Esophagus muscularis mucosa (tissue), 4 donors: ENCODE results near the gene ERH. TPM values are rescaled to one million over a fixed set of nuclear protein-coding genes. Genes with fewer than 3 reads are reported as not detected.

ENCODE experiments used
- DNase-seq: peaks from one replicate; pipeline ENCODE4 v3.0.0-alpha.2; 2017; ENCODE audit errors: extremely low spot score
- H3K27ac ChIP-seq, 4 donors: fragments of 200-600 bp; sonication (generic); replicated peaks in 1 of 4; 1 replicate in 3 of 4; 2 replicates in 1 of 4; pipeline ENCODE4 v1.5.1; 2016 to 2019; ENCODE audit warnings: mild to moderate bottlenecking in 1 of 4
- H3K27me3 ChIP-seq, 4 donors: fragments of 200-600 bp; sonication (generic); one replicate each; pipeline versions ENCODE4 v1.5.1 to v1.6.0; 2016 to 2019
- H3K36me3 ChIP-seq, 4 donors: fragments of 200-600 bp; sonication (generic); one replicate each; pipeline ENCODE4 v1.5.1; 2016 to 2019
- H3K4me1 ChIP-seq, 4 donors: fragments of 200-600 bp; sonication (generic); one replicate each; pipeline ENCODE4 v1.5.1; 2016 to 2019
- H3K4me3 ChIP-seq, 4 donors: fragments of 200-600 bp; sonication (generic); 1 replicate in 2 of 4; 2 replicates in 2 of 4; pipeline ENCODE4 v1.5.1; 2016 to 2019; ENCODE audit warnings: mild to moderate bottlenecking in 4 of 4, moderate library complexity in 1 of 4
- H3K9me3 ChIP-seq, 4 donors: fragments of 200-600 bp; sonication (generic); 1 replicate in 3 of 4; 2 replicates in 1 of 4; pipeline ENCODE4 v1.5.1; 2016 to 2019
- EP300 ChIP-seq: sonication (generic); formaldehyde crosslinking; IDR thresholded peaks from one replicate; pipeline ENCODE4 v1.6.1; 2017; ENCODE audit warnings: antibody characterized with exemption
- POLR2A ChIP-seq: fragments of 450-650 bp; IDR thresholded peaks from one replicate; pipeline ENCODE4 v1.6.1; 2017; ENCODE audit warnings: antibody characterized with exemption, moderate library complexity, mild to moderate bottlenecking, low read depth
- POLR2AphosphoS5 ChIP-seq, 2 donors: sonication (generic); formaldehyde crosslinking; IDR thresholded peaks; one replicate each; pipeline ENCODE4 v1.6.1; 2017; ENCODE audit warnings: antibody characterized with exemption in 2 of 2
- WGBS: methylation state at CpG from one replicate; pipeline ENCODE4 v1.1.5; 2018; 5-methylcytosine and 5-hydroxymethylcytosine counted together
- intact Hi-C: fragments of 100-400 bp; cut with DNase I; formaldehyde crosslinking; loops from one replicate; pipeline ENCODE4 v1.15.1; 2023
- total RNA-seq, 4 donors: library from RNA; depleted of rRNA; stranded (reverse); fragments of >200 nt; gene quantifications; one replicate each; pipeline versions ENCODE4 v1.1.0 to v1.2.1, GENCODE V29; 2016
- TF ChIP-seq, protein P1 (sequence below), 3 experiments: fragments of 200-600 bp in 2 of 3; fragments of 450-650 bp in 1 of 3; sonication (generic) in 2 of 3; IDR thresholded peaks; one replicate each; pipeline ENCODE4 v1.5.1; 2017 to 2019; ENCODE audit warnings: antibody characterized with exemption in 3 of 3, mild to moderate bottlenecking in 2 of 3, moderate library complexity in 1 of 3

Gene ERH
- 10 to 100 TPM; 43.1 to 92.6 (median 64.2) TPM for total RNA-seq

DNA sequence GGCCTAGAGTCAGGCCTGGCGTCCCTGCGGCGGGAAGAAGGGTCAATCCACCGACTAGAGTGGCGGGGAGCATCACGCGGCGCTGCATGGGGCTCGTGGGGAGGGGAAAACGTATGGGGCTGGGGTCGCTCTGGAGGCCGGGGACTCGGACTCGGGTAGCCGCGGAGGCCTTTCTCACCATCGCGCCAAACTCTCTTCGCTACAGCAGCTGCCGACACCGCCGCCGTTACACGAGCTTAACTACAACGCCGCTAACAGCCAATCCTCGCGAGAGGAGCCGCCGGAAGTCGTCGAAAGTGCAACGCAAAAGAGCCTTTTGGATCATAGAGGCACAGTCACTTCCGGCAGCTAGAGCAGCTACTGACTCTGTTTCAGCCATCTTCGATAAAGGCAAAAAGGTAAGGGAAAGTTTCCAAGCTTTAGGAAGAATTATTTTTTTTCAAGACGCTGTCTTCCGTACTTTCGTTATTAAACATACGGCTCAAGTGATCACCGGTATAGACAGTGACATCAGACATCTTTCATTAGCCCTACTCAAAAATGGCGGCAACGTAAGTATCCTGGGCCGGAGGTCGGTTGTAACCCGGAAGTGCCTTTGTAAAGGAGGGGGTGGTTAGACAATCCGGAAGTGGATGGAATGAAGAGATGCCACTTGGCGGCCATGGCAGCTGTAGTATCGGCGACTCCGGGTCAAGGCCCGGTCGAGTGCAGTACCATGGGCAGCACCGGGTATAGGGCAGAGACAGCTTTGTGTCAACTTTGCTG, at the start of gene ERH, which contains the start of gene SLC39A9:
ERH (minus strand) TSS at position 247 of the 765 bp plus-strand sequence; CDS start at position 181, 66 bp downstream.
SLC39A9 (plus strand) TSS at position 640 of the 765 bp plus-strand sequence. CDS start 678 bp downstream, outside the sequence.
- peak; percentile 99 for DNase-seq
- under 1% methylated on average over 47 of the region's 53 CpGs for WGBS
- no peaks in the 10 kb centered on the region for H3K9me3 ChIP-seq
- H3K36me3 ChIP-seq: peaks cover 18 to 33% (median 32%) of the 10 kb centered on the region in 4 donors
- H3K4me1 ChIP-seq: peaks cover 43 to 77% (median 67%) of the 10 kb centered on the region in 4 donors
- intact Hi-C loops: loop anchor here (10.0 kb wide), 2 partner anchors 263 to 377 kb away; no protein-coding TSS in a partner anchor
- TF ChIP-seq POLR2AphosphoS5 (IDR thresholded peaks at IDR 0.05): peak; percentile 69 to 85
- TF ChIP-seq EP300: no peak
- no peak for TF ChIP-seq POLR2A
- TF ChIP-seq, protein P1, sequence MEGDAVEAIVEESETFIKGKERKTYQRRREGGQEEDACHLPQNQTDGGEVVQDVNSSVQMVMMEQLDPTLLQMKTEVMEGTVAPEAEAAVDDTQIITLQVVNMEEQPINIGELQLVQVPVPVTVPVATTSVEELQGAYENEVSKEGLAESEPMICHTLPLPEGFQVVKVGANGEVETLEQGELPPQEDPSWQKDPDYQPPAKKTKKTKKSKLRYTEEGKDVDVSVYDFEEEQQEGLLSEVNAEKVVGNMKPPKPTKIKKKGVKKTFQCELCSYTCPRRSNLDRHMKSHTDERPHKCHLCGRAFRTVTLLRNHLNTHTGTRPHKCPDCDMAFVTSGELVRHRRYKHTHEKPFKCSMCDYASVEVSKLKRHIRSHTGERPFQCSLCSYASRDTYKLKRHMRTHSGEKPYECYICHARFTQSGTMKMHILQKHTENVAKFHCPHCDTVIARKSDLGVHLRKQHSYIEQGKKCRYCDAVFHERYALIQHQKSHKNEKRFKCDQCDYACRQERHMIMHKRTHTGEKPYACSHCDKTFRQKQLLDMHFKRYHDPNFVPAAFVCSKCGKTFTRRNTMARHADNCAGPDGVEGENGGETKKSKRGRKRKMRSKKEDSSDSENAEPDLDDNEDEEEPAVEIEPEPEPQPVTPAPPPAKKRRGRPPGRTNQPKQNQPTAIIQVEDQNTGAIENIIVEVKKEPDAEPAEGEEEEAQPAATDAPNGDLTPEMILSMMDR (IDR thresholded peaks at IDR 0.05): no peak
- peak within 1 kb of the TSS; percentile 77 to 90 (median 82) for H3K4me3 ChIP-seq
- H3K27ac ChIP-seq: peak within 1 kb of the TSS; percentile 91 to 93 (median 92)
- no peaks in the 10 kb centered on the region for H3K27me3 ChIP-seq

- no peak for DNase-seq
- 95% methylated on average over 5 of the region's 5 CpGs for WGBS
- H3K36me3 ChIP-seq: peaks cover 0 to 24% (median 17%) of the 10 kb centered on the region in 4 donors
- no peak overlapping the region for H3K27ac ChIP-seq
- no peaks in the 10 kb centered on the region for H3K4me1 ChIP-seq
- TF ChIP-seq POLR2AphosphoS5 (IDR thresholded peaks at IDR 0.05): no peak
- no peaks in the 10 kb centered on the region for H3K9me3 ChIP-seq
- intact Hi-C loops: no loop called here
- no peaks in the 10 kb centered on the region for H3K27me3 ChIP-seq
- H3K4me3 ChIP-seq: no peak overlapping the region
Measured at GRCh38 chr14:69443296-69443805, 45.3 kb upstream of the ERH start.

DNA sequence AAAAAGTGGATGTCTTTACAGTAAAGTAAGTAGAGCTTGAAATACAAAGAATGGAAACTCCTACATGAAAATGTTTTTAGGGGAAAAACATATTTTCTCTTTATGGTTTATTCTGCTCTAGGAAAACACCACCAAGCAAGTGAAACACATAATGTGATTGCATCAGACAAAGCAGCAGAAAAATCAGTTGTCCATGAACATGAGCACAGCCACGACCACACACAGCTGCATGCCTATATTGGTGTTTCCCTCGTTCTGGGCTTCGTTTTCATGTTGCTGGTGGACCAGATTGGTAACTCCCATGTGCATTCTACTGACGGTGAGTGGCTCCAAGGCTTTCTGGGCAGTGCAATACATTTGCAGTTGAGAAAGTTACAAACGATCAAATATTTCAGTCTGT, 43.8 kb upstream of the ERH start:
- no peak overlapping the region for H3K4me3 ChIP-seq
- no peak for DNase-seq
- no peak for TF ChIP-seq POLR2A
- no peak for TF ChIP-seq POLR2AphosphoS5 (IDR thresholded peaks at IDR 0.05)
- TF ChIP-seq EP300: no peak
- TF ChIP-seq, protein P1 (IDR thresholded peaks at IDR 0.05): no peak
- peaks cover 0 to 24% (median 17%) of the 10 kb centered on the region in 4 donors for H3K36me3 ChIP-seq
- H3K4me1 ChIP-seq: no peaks in the 10 kb centered on the region
- intact Hi-C loops: no loop called here
- H3K27ac ChIP-seq: no peak overlapping the region
- no peaks in the 10 kb centered on the region for H3K27me3 ChIP-seq
- no peaks in the 10 kb centered on the region for H3K9me3 ChIP-seq
- WGBS: 96% methylated on average over 5 of the region's 5 CpGs

- H3K27ac ChIP-seq: no peak overlapping the region
- no peaks in the 10 kb centered on the region for H3K27me3 ChIP-seq
- H3K36me3 ChIP-seq: peaks cover 0 to 22% (median 14%) of the 10 kb centered on the region in 4 donors
- 84% methylated on average over 12 of the region's 12 CpGs for WGBS
- DNase-seq: no peak
- intact Hi-C loops: no loop called here
- H3K4me3 ChIP-seq: no peak overlapping the region
- no peak for TF ChIP-seq EP300
- no peak for TF ChIP-seq POLR2AphosphoS5 (IDR thresholded peaks at IDR 0.05)
- TF ChIP-seq, protein P1 (IDR thresholded peaks at IDR 0.05): no peak
- no peak for TF ChIP-seq POLR2A
- no peaks in the 10 kb centered on the region for H3K4me1 ChIP-seq
- no peaks in the 10 kb centered on the region for H3K9me3 ChIP-seq
Measured at GRCh38 chr14:69439521-69440270, 41.6 kb upstream of the ERH start.

DNA sequence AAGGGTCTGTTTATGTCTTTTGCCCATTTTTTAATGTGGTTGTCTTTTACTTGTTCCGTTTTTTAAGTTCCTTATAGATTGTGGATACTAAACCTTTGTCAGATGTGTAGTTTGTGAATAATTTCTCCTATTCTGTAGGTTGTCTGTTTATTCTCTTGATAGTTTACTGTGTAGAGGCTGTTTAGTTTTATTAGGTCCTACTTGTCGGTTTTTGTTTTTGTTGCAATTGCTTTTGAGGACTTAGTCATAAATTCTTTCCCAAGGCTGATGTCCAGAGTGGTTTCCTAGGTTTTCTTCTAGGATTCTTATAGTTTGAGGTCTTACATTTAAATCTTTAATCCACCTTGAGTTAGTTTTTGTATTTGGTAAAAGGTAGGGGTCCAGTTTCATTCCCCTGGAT, 34.3 kb upstream of the ERH start:
- no peak for DNase-seq
- Histone ChIP-seq H3K9me3 (no peaks in the 10 kb centered on the region), H3K36me3 (peaks cover 0 to 8% (median 0%) of the 10 kb centered on the region in 4 donors), H3K4me3 (no peak overlapping the region), H3K27me3 (no peaks in the 10 kb centered on the region), H3K27ac (no peak overlapping the region), H3K4me1 (no peaks in the 10 kb centered on the region)
- TF ChIP-seq POLR2A (no peak), POLR2AphosphoS5 (IDR thresholded peaks at IDR 0.05) (no peak)
- WGBS: 98% methylated on average over 2 of the region's 2 CpGs
- intact Hi-C loops: no loop called here
